DOHH2 (cell line): Measurements from ENCODE around the gene MRPS11.

Source experiments
- CTCF ChIP-seq: fragments of 200-600 bp; sonication (generic); IDR thresholded peaks from one replicate; pipeline ENCODE4 v1.5.1; 2014; ENCODE audit warnings: antibody characterized with exemption, mild to moderate bottlenecking, low read depth, low read length; ENCODE audit not compliant: poor library complexity, severe bottlenecking
- EZH2phosphoT487 ChIP-seq: fragments of 200-600 bp; sonication (generic); IDR thresholded peaks from 2 replicates; pipeline ENCODE4 v1.6.1; 2017; ENCODE audit warnings: borderline replicate concordance, mild to moderate bottlenecking, antibody characterized with exemption, low read length, moderate library complexity, mixed read lengths

- no peak for TF ChIP-seq CTCF
- TF ChIP-seq EZH2phosphoT487, result no peak
Observed at GRCh38 chr15:88477904-88478303, 10.4 kb downstream of the MRPS11 start.
